Kidney (tissue), 14 donors: ENCODE results near the gene MTHFS. TPM values are rescaled to one million over a fixed set of nuclear protein-coding genes. Genes with fewer than 3 reads are reported as not detected.
"Not testable (repeated sequence)": the region's sequence is repeated elsewhere in the genome, so short reads cannot be mapped to it uniquely, and the experiment has no call there.

ENCODE experiments used
- DNase-seq, 5 donors: peaks; one replicate each; pipeline ENCODE4 v3.0.0-alpha.2; 2013 to 2020
- FAIRE-seq: peaks from 2 replicates; lab custom pipeline; 2012; peaks lifted over from hg19 to GRCh38; lab: Jason Lieb, UNC
- H3K27ac ChIP-seq, 2 donors: one replicate each; pipeline ENCODE4 v1.7.0; 2013; ENCODE audit warnings: low read depth in 2 of 2, low read length in 2 of 2, inconsistent platforms in 1 of 2
- H3K27me3 ChIP-seq: one replicate; pipeline ENCODE4 v1.7.1; 2013; ENCODE audit warnings: low read length, inconsistent platforms; ENCODE audit not compliant: control insufficient read depth, insufficient read depth
- H3K36me3 ChIP-seq, 3 donors: one replicate each; pipeline versions ENCODE4 v1.7.0 to v1.7.1; 2013; ENCODE audit warnings: low read length in 3 of 3, control low read depth in 1 of 3, inconsistent platforms in 1 of 3; ENCODE audit not compliant: insufficient read depth in 3 of 3, control insufficient read depth in 2 of 3
- H3K4me1 ChIP-seq, 3 donors: one replicate each; pipeline versions ENCODE4 v1.7.0 to v1.7.1; 2013; ENCODE audit warnings: low read length in 3 of 3, inconsistent platforms in 1 of 3, low read depth in 1 of 3; ENCODE audit not compliant: control insufficient read depth in 2 of 3, insufficient read depth in 2 of 3
- H3K4me3 ChIP-seq, 3 donors: one replicate each; pipeline versions ENCODE4 v1.7.0 to v1.8.1; 2013; ENCODE audit warnings: low read length in 3 of 3, control low read depth in 1 of 3, inconsistent platforms in 1 of 3
- H3K9ac ChIP-seq, 3 donors: one replicate each; pipeline versions ENCODE4 v1.7.0 to v1.7.1; 2013; ENCODE audit warnings: low read length in 3 of 3, control low read depth in 1 of 3, inconsistent platforms in 1 of 3
- H3K9me3 ChIP-seq, 3 donors: one replicate each; pipeline versions ENCODE4 v1.7.0 to v1.7.1; 2013; ENCODE audit warnings: low read length in 3 of 3, control low read depth in 1 of 3, inconsistent platforms in 1 of 3; ENCODE audit not compliant: control insufficient read depth in 2 of 3, insufficient read depth in 1 of 3
- intact Hi-C: fragments of 100-400 bp; cut with DNase I; formaldehyde crosslinking; loops from one replicate; pipeline ENCODE4 v1.11.1; 2022
- polyA plus RNA-seq: library from polyadenylated mRNA; stranded (reverse); fragments of 350-450 nt; fragmentation: Illumina TruSeq; extraction: RNeasy Lipid Tissue Mini Kit (QIAGEN cat#74804); gene quantifications from one replicate; pipeline ENCODE4 v1.2.3, GENCODE V29; 2014; ENCODE audit warnings: low read depth, low replicate concordance; ENCODE audit not compliant: insufficient read depth
- total RNA-seq: library from RNA; stranded (reverse); fragmentation: NEBNext Ultra II Directional; extraction: Animal tissue kit (Norgen Biotek cat#: 25700); gene quantifications from one replicate; pipeline ENCODE4 v1.2.1, GENCODE V29; 2021
- TF ChIP-seq, protein P1 (sequence below): IDR thresholded peaks from 3 replicates; pipeline ENCODE4 v1.5.1; 2012; ENCODE audit warnings: mild to moderate bottlenecking, moderate library complexity, borderline replicate concordance; ENCODE audit not compliant: insufficient read depth; ENCODE audit errors: extremely low read depth
- donor health status: control.
- donor health status: control.
- donor health status: control.
- donor health status: control.
- donor health status: control.
- donor health status: DM: yes; HTN: yes; CAD: no.
- donor health status: Normal renal cell carcinoma (clear cell type).

Gene MTHFS
- total and polyA plus RNA-seq, 2 donors from 2014 or later: 44.1 to 115 TPM

DNA sequence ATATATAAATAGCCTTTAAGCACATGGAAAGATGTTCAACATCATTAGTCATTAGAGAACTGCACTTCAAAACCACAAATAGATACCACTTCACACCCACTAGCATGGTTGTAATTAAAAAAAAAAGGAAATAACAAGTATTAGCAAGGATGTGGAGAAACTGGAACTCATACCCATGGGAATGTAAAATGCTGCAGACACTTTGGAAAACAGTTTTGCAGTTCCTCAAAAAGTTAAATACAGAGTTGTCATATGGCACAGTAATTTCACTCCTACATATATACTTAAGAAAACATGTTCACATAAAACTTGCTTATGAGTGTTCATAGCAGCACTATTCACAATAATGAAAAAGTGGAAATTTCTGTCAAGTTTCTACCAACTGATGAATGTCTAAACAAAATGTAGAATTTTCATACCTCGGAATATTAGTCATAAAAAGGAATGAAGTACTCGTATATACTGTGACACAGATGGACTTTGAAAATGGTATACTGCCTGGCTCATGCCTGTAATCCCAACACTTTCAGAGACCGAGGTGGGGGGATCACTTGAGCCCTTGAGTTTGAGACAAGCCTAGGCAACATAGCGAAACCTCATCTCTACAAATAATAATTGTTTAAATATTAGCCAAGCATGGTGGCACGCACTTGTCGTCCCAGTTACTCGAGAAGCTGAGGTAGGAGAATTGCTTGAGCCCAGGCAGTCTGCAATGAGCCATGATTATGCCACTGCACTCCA, 46.1 kb upstream of the MTHFS start:
- intact Hi-C loops: no loop called here
- Histone ChIP-seq H3K27ac (no peak overlapping the region), H3K4me3 (no peak overlapping the region), H3K27me3 (no peaks in the 10 kb centered on the region), H3K9me3 (no peaks in the 10 kb centered on the region), H3K4me1 (peaks cover 0 to 15% (median 0%) of the 10 kb centered on the region in 3 donors), H3K9ac (no peak overlapping the region), H3K36me3 (no peaks in the 10 kb centered on the region)
- TF ChIP-seq, protein P1, sequence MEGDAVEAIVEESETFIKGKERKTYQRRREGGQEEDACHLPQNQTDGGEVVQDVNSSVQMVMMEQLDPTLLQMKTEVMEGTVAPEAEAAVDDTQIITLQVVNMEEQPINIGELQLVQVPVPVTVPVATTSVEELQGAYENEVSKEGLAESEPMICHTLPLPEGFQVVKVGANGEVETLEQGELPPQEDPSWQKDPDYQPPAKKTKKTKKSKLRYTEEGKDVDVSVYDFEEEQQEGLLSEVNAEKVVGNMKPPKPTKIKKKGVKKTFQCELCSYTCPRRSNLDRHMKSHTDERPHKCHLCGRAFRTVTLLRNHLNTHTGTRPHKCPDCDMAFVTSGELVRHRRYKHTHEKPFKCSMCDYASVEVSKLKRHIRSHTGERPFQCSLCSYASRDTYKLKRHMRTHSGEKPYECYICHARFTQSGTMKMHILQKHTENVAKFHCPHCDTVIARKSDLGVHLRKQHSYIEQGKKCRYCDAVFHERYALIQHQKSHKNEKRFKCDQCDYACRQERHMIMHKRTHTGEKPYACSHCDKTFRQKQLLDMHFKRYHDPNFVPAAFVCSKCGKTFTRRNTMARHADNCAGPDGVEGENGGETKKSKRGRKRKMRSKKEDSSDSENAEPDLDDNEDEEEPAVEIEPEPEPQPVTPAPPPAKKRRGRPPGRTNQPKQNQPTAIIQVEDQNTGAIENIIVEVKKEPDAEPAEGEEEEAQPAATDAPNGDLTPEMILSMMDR: no peak
- FAIRE-seq: no peak
- peak in 3 of 5 donors; percentile 18 to 44 (median 22) for DNase-seq

GRCh38 chr15:79939399-79939798, 42.6 kb upstream of the MTHFS start:
- Histone ChIP-seq H3K27me3 (no peaks in the 10 kb centered on the region), H3K9me3 (no peaks in the 10 kb centered on the region), H3K9ac (no peak overlapping the region), H3K4me3 (no peak overlapping the region), H3K27ac (no peak overlapping the region), H3K36me3 (no peaks in the 10 kb centered on the region), H3K4me1 (peaks cover 0 to 15% (median 0%) of the 10 kb centered on the region in 3 donors)
- intact Hi-C loops: no loop called here
- TF ChIP-seq, protein P1: no peak
- DNase-seq: no peak
- no peak for FAIRE-seq

GRCh38 chr15:79938143-79938542, 41.3 kb upstream of the MTHFS start:
- Histone ChIP-seq H3K9ac (no peak overlapping the region), H3K27me3 (no peaks in the 10 kb centered on the region), H3K9me3 (no peaks in the 10 kb centered on the region), H3K4me3 (no peak overlapping the region), H3K36me3 (no peaks in the 10 kb centered on the region), H3K27ac (no peak overlapping the region), H3K4me1 (peaks cover 0 to 4% (median 0%) of the 10 kb centered on the region in 3 donors)
- FAIRE-seq: no peak
- intact Hi-C loops: no loop called here
- TF ChIP-seq, protein P1: no peak
- DNase-seq: no peak

GRCh38 chr15:79935556-79936201, 38.9 kb upstream of the MTHFS start:
- H3K4me1 ChIP-seq, H3K4me3 ChIP-seq, FAIRE-seq, intact Hi-C loops, H3K27me3 ChIP-seq, H3K9me3 ChIP-seq, H3K36me3 ChIP-seq, H3K9ac ChIP-seq: not testable (repeated sequence)
- DNase-seq: peak in 2 of 5 donors; percentile 23 to 24
- H3K27ac ChIP-seq: peak overlapping the region in 1 of 2 donors; percentile 80
